ENCODE data around the gene NRG4.

The NRG4 gene

GRCh38 chr15:76058714-76059319 is 46.6 kb upstream of the NRG4 start:
- Histone ChIP-seq H3K9me3 (ENCODE audit: control insufficient read depth, insufficient read depth, low read depth, low read length) (no peaks in the 10 kb centered on the region), H3K36me3 (ENCODE audit: control insufficient read depth in 2 of 2, insufficient read depth in 1 of 2, low read length in 2 of 2) (no peaks in the 10 kb centered on the region), H3K4me1 (ENCODE audit: control insufficient read depth, insufficient read depth, low read length) (no peaks in the 10 kb centered on the region), H3K27ac (ENCODE audit: extremely low read depth, low read depth, low read length) (no peak overlapping the region), H3K4me3 (ENCODE audit: low read depth, low read length) (peak overlapping the region; percentile 62)
- ChIA-PET POLR2A (interaction anchor here (0.6 to 3.0 kb wide), 4 partner anchors 22 to 155 kb away, joined by 3 to 18 read pairs (median 3); no protein-coding TSS in a partner anchor), CTCF (interaction anchor here (0.6 to 9.4 kb wide), 22 partner anchors 10 to 1164 kb away, joined by 3 to 261 read pairs (median 4); partner anchors contain the start of gene NRG4)
- TF ChIP-seq ZNF585B (tag by site-specific recombination; IDR thresholded peaks at IDR 0.05) (peak; percentile 36; the same call in 1 of the 2 replicates), ZSCAN5A (tag by site-specific recombination; IDR thresholded peaks at IDR 0.05) (no peak), ZFP3 (tag by site-specific recombination; IDR thresholded peaks at IDR 0.05; ENCODE audit: low read depth) (no peak), ZNF335 (tag by site-specific recombination; conservative IDR thresholded peaks at IDR 0.05) (peak; percentile 93), ZBTB17 (tag by site-specific recombination; IDR thresholded peaks at IDR 0.05) (peak; percentile 70; the same call in 1 of the 2 replicates), ZNF600 (tag by site-specific recombination; IDR thresholded peaks at IDR 0.05) (peak; percentile 60; the same call in 1 of the 2 replicates), ZNF654 (tag by site-specific recombination; IDR thresholded peaks at IDR 0.05; ENCODE audit: low read depth) (peak; percentile 43; the same call in 1 of the 2 replicates), ZNF629 (tag by site-specific recombination; IDR thresholded peaks at IDR 0.05) (0 out of 2 replicates have a peak, but pooled peaks have one; percentile 13), TRIM28 (IDR thresholded peaks at IDR 0.05; ENCODE audit: borderline replicate concordance, low read length) (peak; percentile 67; the same call in 1 of the 2 replicates), ZBTB20 (tag by site-specific recombination; IDR thresholded peaks at IDR 0.05) (peak; percentile 77)

- Histone ChIP-seq H3K4me1 (ENCODE audit: control insufficient read depth, insufficient read depth, low read length) (no peaks in the 10 kb centered on the region), H3K4me3 (ENCODE audit: low read depth, low read length) (peak overlapping the region; percentile 16), H3K36me3 (ENCODE audit: control insufficient read depth in 2 of 2, insufficient read depth in 1 of 2, low read length in 2 of 2) (no peaks in the 10 kb centered on the region), H3K27ac (ENCODE audit: extremely low read depth, low read depth, low read length) (no peak overlapping the region), H3K9me3 (ENCODE audit: control insufficient read depth, insufficient read depth, low read depth, low read length) (no peaks in the 10 kb centered on the region)
- POLR2A ChIA-PET = no interaction called here
- CTCF ChIA-PET = interaction anchor here (0.6 to 9.4 kb wide), 36 partner anchors 8 to 1445 kb away, joined by 3 to 261 read pairs (median 3); partner anchors contain the start of gene UBE2Q2
- TF ChIP-seq PRDM1 (tag by site-specific recombination; IDR thresholded peaks at IDR 0.05) (peak; percentile 35; the same call in 1 of the 2 replicates), ZNF366 (tag by site-specific recombination; conservative IDR thresholded peaks at IDR 0.05) (no peak), ZNF768 (tag by site-specific recombination; IDR thresholded peaks at IDR 0.05) (no peak), ZNF660 (tag by site-specific recombination; IDR thresholded peaks at IDR 0.05) (peak; percentile 46; the same call in 1 of the 2 replicates), ZNF654 (tag by site-specific recombination; IDR thresholded peaks at IDR 0.05; ENCODE audit: low read depth) (peak; percentile 26; the same call in 1 of the 2 replicates), HOXC10 (CRISPR knock-in tag; IDR thresholded peaks at IDR 0.05) (no peak), PRDM10 (tag by site-specific recombination; IDR thresholded peaks at IDR 0.05) (peak; percentile 50)
These were observed 45.2 kb upstream of the NRG4 start for GRCh38 chr15:76057332-76058000.
